GM12878 (cell line): Measurements from ENCODE around the gene TYRO3.

Experiments
- EZH2 ChIP-seq: IDR thresholded peaks from 2 replicates; pipeline ENCODE4 v1.6.1; 2012; ENCODE audit warnings: low read depth, mild to moderate bottlenecking, control low read depth, inconsistent platforms, low read length, borderline replicate concordance; ENCODE audit not compliant: control insufficient read depth
- NFIC ChIP-seq: IDR thresholded peaks from 2 replicates; pipeline ENCODE4 v1.6.1; 2012; ENCODE audit warnings: low read depth, mild to moderate bottlenecking, inconsistent platforms, low read length, moderate library complexity
- NR2C2 ChIP-seq: IDR thresholded peaks from 2 replicates; pipeline ENCODE4 v1.6.1; 2011; ENCODE audit warnings: borderline replicate concordance, low read depth; ENCODE audit not compliant: control insufficient read depth, insufficient read length
- POLR2AphosphoS5 ChIP-seq: IDR thresholded peaks from 2 replicates; pipeline ENCODE4 v1.6.1; 2011; ENCODE audit warnings: mild to moderate bottlenecking, low read length, inconsistent platforms
- RFX5 ChIP-seq: IDR thresholded peaks from 2 replicates; pipeline ENCODE4 v1.6.1; 2011; ENCODE audit warnings: low read depth, low read length, improper control_type of control experiment
- SMARCA5 ChIP-seq: fragments of 450-650 bp; IDR thresholded peaks from 2 replicates; pipeline ENCODE4 v1.6.1; 2017; ENCODE audit warnings: mild to moderate bottlenecking
- SMC3 ChIP-seq: IDR thresholded peaks from 2 replicates; pipeline ENCODE4 v1.6.1; 2011; ENCODE audit warnings: low read length, improper control_type of control experiment, borderline replicate concordance
- ZNF274 ChIP-seq: IDR thresholded peaks from one replicate; pipeline ENCODE4 v1.8.0; 2011; ENCODE audit not compliant: insufficient read length, insufficient read depth
- TF ChIP-seq, protein P1 (sequence below), 3 experiments: IDR thresholded peaks in 2 of 3; conservative IDR thresholded peaks in 1 of 3; 2 replicates each; pipeline ENCODE4 v1.5.1; 2011; ENCODE audit warnings: low read depth in 3 of 3, low read length in 3 of 3, mild to moderate bottlenecking in 3 of 3, control low read depth in 2 of 3, moderate library complexity in 2 of 3, inconsistent platforms in 1 of 3, mixed read lengths in 1 of 3; ENCODE audit not compliant: control insufficient read depth in 2 of 3, insufficient read depth in 1 of 3; ENCODE audit errors: extremely low read depth in 1 of 3
- TF ChIP-seq, protein P2 (sequence below): IDR thresholded peaks from 2 replicates; pipeline ENCODE4 v1.6.1; 2012; ENCODE audit warnings: low read depth, low read length, improper control_type of control experiment
- TF ChIP-seq, protein P3 (sequence below): fragments of 450-650 bp; IDR thresholded peaks from 2 replicates; pipeline ENCODE4 v1.6.1; 2017; ENCODE audit warnings: mild to moderate bottlenecking
- TF ChIP-seq, protein P4 (sequence below): IDR thresholded peaks from 2 replicates; pipeline ENCODE4 v1.6.1; 2012; ENCODE audit warnings: improper control_type of control experiment, low read depth, low read length; ENCODE audit not compliant: insufficient replicate concordance
- TF ChIP-seq, protein P5 (sequence below): IDR thresholded peaks from 2 replicates; pipeline ENCODE4 v1.6.1; 2011; ENCODE audit warnings: low read depth, mild to moderate bottlenecking, low read length, moderate library complexity, borderline replicate concordance; ENCODE audit errors: extremely low read depth

DNA sequence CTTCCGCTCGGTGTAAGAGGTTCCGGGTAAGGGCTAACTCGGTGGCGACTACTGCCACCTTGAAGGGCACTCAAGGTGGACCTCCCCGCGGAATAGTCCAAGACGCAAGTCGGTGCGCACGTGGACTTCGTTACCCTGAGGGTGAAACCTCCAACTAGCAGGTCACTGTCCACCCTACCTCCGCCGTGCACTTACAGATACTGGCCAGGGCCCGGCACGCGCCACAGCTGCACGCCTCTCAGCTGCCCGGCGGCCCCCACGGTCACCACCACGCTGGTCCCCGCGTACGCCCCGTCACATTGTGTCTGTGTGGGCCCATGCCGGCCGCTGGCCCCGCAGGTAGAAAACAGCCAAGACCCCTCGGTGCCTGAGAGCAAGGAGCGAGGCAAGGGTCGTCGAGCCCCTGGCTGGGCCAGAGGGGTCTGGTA is 46.5 kb upstream of the TYRO3 start:
- TF ChIP-seq, protein P1, sequence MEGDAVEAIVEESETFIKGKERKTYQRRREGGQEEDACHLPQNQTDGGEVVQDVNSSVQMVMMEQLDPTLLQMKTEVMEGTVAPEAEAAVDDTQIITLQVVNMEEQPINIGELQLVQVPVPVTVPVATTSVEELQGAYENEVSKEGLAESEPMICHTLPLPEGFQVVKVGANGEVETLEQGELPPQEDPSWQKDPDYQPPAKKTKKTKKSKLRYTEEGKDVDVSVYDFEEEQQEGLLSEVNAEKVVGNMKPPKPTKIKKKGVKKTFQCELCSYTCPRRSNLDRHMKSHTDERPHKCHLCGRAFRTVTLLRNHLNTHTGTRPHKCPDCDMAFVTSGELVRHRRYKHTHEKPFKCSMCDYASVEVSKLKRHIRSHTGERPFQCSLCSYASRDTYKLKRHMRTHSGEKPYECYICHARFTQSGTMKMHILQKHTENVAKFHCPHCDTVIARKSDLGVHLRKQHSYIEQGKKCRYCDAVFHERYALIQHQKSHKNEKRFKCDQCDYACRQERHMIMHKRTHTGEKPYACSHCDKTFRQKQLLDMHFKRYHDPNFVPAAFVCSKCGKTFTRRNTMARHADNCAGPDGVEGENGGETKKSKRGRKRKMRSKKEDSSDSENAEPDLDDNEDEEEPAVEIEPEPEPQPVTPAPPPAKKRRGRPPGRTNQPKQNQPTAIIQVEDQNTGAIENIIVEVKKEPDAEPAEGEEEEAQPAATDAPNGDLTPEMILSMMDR (IDR thresholded peaks at IDR 0.05 in 2 of 3, conservative IDR thresholded peaks at IDR 0.05 in 1 of 3; ENCODE audit: control insufficient read depth in 2 of 3, extremely low read depth in 1 of 3, insufficient read depth in 1 of 3, low read depth in 3 of 3, low read length in 3 of 3), result no peak
- TF ChIP-seq SMC3 (no peak), EZH2 (no peak), POLR2AphosphoS5 (no peak), SMARCA5 (no peak), RFX5 (no peak), ZNF274 (no peak), NR2C2 (no peak), NFIC (no peak)
- TF ChIP-seq, protein P2, sequence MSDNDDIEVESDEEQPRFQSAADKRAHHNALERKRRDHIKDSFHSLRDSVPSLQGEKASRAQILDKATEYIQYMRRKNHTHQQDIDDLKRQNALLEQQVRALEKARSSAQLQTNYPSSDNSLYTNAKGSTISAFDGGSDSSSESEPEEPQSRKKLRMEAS, result no peak
- TF ChIP-seq, protein P3, sequence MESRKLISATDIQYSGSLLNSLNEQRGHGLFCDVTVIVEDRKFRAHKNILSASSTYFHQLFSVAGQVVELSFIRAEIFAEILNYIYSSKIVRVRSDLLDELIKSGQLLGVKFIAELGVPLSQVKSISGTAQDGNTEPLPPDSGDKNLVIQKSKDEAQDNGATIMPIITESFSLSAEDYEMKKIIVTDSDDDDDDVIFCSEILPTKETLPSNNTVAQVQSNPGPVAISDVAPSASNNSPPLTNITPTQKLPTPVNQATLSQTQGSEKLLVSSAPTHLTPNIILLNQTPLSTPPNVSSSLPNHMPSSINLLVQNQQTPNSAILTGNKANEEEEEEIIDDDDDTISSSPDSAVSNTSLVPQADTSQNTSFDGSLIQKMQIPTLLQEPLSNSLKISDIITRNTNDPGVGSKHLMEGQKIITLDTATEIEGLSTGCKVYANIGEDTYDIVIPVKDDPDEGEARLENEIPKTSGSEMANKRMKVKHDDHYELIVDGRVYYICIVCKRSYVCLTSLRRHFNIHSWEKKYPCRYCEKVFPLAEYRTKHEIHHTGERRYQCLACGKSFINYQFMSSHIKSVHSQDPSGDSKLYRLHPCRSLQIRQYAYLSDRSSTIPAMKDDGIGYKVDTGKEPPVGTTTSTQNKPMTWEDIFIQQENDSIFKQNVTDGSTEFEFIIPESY, result no peak
- TF ChIP-seq, protein P4, sequence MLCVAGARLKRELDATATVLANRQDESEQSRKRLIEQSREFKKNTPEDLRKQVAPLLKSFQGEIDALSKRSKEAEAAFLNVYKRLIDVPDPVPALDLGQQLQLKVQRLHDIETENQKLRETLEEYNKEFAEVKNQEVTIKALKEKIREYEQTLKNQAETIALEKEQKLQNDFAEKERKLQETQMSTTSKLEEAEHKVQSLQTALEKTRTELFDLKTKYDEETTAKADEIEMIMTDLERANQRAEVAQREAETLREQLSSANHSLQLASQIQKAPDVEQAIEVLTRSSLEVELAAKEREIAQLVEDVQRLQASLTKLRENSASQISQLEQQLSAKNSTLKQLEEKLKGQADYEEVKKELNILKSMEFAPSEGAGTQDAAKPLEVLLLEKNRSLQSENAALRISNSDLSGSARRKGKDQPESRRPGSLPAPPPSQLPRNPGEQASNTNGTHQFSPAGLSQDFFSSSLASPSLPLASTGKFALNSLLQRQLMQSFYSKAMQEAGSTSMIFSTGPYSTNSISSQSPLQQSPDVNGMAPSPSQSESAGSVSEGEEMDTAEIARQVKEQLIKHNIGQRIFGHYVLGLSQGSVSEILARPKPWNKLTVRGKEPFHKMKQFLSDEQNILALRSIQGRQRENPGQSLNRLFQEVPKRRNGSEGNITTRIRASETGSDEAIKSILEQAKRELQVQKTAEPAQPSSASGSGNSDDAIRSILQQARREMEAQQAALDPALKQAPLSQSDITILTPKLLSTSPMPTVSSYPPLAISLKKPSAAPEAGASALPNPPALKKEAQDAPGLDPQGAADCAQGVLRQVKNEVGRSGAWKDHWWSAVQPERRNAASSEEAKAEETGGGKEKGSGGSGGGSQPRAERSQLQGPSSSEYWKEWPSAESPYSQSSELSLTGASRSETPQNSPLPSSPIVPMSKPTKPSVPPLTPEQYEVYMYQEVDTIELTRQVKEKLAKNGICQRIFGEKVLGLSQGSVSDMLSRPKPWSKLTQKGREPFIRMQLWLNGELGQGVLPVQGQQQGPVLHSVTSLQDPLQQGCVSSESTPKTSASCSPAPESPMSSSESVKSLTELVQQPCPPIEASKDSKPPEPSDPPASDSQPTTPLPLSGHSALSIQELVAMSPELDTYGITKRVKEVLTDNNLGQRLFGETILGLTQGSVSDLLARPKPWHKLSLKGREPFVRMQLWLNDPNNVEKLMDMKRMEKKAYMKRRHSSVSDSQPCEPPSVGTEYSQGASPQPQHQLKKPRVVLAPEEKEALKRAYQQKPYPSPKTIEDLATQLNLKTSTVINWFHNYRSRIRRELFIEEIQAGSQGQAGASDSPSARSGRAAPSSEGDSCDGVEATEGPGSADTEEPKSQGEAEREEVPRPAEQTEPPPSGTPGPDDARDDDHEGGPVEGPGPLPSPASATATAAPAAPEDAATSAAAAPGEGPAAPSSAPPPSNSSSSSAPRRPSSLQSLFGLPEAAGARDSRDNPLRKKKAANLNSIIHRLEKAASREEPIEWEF, result no peak
- TF ChIP-seq, protein P5, sequence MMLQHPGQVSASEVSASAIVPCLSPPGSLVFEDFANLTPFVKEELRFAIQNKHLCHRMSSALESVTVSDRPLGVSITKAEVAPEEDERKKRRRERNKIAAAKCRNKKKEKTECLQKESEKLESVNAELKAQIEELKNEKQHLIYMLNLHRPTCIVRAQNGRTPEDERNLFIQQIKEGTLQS, result no peak
